ENCODE data around the gene ABT1. TPM values are rescaled to one million over a fixed set of nuclear protein-coding genes. Genes with fewer than 3 reads are reported as not detected.
A peak's percentile ranks its signal among the peaks of the same experiment; 100 is the strongest.

ABT1 gene
- total and polyA plus RNA-seq, 3 experiments from 2014 or later = 34.5 to 39.7 (median 36.1) TPM

DNA sequence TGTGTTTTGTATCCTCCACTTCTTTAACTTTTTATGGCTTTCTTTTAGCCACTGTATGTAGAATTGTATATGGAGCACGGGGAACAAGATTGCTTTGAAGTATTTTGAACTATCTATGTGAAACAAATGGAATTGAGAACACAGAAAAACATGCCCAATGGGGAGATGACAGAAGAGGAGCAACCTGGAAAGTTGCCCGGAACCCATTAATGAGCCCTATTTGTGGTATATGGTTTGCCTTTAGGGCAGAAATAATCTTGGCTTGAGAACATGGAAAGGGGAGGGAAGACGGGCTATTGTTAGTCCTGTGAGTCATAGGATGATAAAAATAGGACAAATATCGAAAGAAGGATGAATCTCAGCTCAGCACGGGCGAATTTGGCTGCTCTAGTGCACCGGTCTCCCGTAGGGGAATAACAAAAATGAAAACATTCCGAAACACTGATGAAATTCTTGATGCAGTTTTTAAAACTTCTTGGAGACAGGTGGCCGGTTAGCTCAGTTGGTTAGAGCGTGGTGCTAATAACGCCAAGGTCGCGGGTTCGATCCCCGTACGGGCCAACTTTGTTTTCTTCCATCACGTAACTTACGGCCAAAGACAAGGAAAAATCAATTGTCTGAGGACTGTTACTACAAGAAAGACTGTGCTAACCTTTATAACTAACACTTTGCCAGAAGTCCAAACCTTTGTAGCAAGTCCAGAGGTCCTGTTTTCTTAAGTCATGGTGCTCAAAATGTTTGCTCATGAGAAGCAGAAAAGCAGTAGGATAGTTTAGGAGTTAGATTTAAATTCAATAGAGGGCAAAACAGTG, 42.9 kb upstream of the ABT1 start:
- peaks cover 0 to 7% (median 0%) of the 10 kb centered on the region in 3 donors for H3K36me3 Mint-ChIP-seq
- CTCF ChIA-PET = interaction anchor here (0.7 to 4.4 kb wide), 8 partner anchors 10 to 225 kb away, joined by 3 to 40 read pairs (median 10); partner anchors contain the start of gene HMGN4

GRCh38 chr6:26554447-26554696, 42.4 kb upstream of the ABT1 start:
- Histone ChIP-seq H3K4me3 (ENCODE audit: low read length) (peak overlapping the region; percentile 89), H3K27ac (ENCODE audit: low read depth, low read length) (peak overlapping the region; percentile 64)
- peaks cover 20 to 31% (median 29%) of the 10 kb centered on the region in 3 donors for H3K4me1 Mint-ChIP-seq

More for the DNA sequence above, 42.9 kb upstream of the ABT1 start:
- Histone ChIP-seq H3K36me3 (ENCODE audit: insufficient read depth, low read length) (no peaks in the 10 kb centered on the region), H3K4me1 (ENCODE audit: insufficient read depth, low read length) (peaks cover 11% of the 10 kb centered on the region), H3K27me3 (ENCODE audit: insufficient read depth, low read length, poor library complexity, severe bottlenecking) (no peaks in the 10 kb centered on the region), H3K4me3 (ENCODE audit: low read length) (peak overlapping the region; percentile 89), H3K27ac (ENCODE audit: low read depth, low read length) (peak overlapping the region; percentile 64), H3K9me3 (ENCODE audit: low read length) (no peaks in the 10 kb centered on the region)
- H3K27me3 Mint-ChIP-seq = peaks cover 0 to 4% of the 10 kb centered on the region in 2 donors
- POLR2A ChIA-PET = interaction anchor here (0.6 to 3.1 kb wide), 13 partner anchors 12 to 698 kb away, joined by 3 to 34 read pairs (median 4); partner anchors contain the start of gene HMGN4
- H3K4me3 Mint-ChIP-seq = no peak overlapping the region
- peak; percentile 49 to 84 (median 82) for DNase-seq
- H3K9me3 Mint-ChIP-seq = no peaks in the 10 kb centered on the region
- H3K27ac Mint-ChIP-seq = no peak overlapping the region
- H3K4me1 Mint-ChIP-seq = peaks cover 20 to 31% (median 29%) of the 10 kb centered on the region in 3 donors

GRCh38 chr6:26554697-26555504, 41.9 kb upstream of the ABT1 start:
- H3K36me3 Mint-ChIP-seq = peaks cover 0 to 7% (median 0%) of the 10 kb centered on the region in 3 donors
- Histone ChIP-seq H3K27me3 (ENCODE audit: insufficient read depth, low read length, poor library complexity, severe bottlenecking) (no peaks in the 10 kb centered on the region), H3K9me3 (ENCODE audit: low read length) (no peaks in the 10 kb centered on the region), H3K4me3 (ENCODE audit: low read length) (peak overlapping the region; percentile 89), H3K4me1 (ENCODE audit: insufficient read depth, low read length) (peaks cover 11% of the 10 kb centered on the region), H3K36me3 (ENCODE audit: insufficient read depth, low read length) (no peaks in the 10 kb centered on the region), H3K27ac (ENCODE audit: low read depth, low read length) (peak overlapping the region; percentile 64)
- H3K4me1 Mint-ChIP-seq = peaks cover 20 to 28% (median 26%) of the 10 kb centered on the region in 3 donors
- H3K4me3 Mint-ChIP-seq = peak overlapping the region in 3 of 7 donors; percentile 32 to 71 (median 43)
- no peaks in the 10 kb centered on the region for H3K9me3 Mint-ChIP-seq
- ChIA-PET CTCF (interaction anchor here (0.7 to 4.4 kb wide), 9 partner anchors 15 to 226 kb away, joined by 3 to 40 read pairs (median 5); partner anchors contain the start of gene HMGN4), POLR2A (interaction anchor here (0.6 to 3.1 kb wide), 11 partner anchors 9 to 366 kb away, joined by 3 to 34 read pairs (median 3); partner anchors contain the start of gene HMGN4)
- H3K27me3 Mint-ChIP-seq = peaks cover 0 to 4% of the 10 kb centered on the region in 2 donors
- peak in 4 of 5 donors; percentile 33 to 74 (median 60) for DNase-seq
- H3K27ac Mint-ChIP-seq = peak overlapping the region in 6 of 8 donors; percentile 39 to 92 (median 77)

More at GRCh38 chr6:26554447-26554696, 42.4 kb upstream of the ABT1 start:
- ChIA-PET POLR2A (interaction anchor here (0.6 to 3.1 kb wide), 10 partner anchors 9 to 382 kb away, joined by 3 to 34 read pairs (median 4); partner anchors contain the start of gene HMGN4), CTCF (interaction anchor here (1.2 to 4.4 kb wide), 8 partner anchors 10 to 225 kb away, joined by 3 to 40 read pairs (median 10); partner anchors contain the start of gene HMGN4)
- H3K36me3 Mint-ChIP-seq = peaks cover 0 to 7% (median 0%) of the 10 kb centered on the region in 3 donors
- H3K4me3 Mint-ChIP-seq = no peak overlapping the region
- peaks cover 11% of the 10 kb centered on the region for H3K4me1 ChIP-seq (ENCODE audit: insufficient read depth, low read length)
- peak overlapping the region in 1 of 8 donors; percentile 92 for H3K27ac Mint-ChIP-seq
- no peak for DNase-seq
- H3K9me3 Mint-ChIP-seq = no peaks in the 10 kb centered on the region
- H3K27me3 ChIP-seq (ENCODE audit: insufficient read depth, low read length, poor library complexity, severe bottlenecking) = no peaks in the 10 kb centered on the region
- no peaks in the 10 kb centered on the region for H3K9me3 ChIP-seq (ENCODE audit: low read length)
- H3K27me3 Mint-ChIP-seq = peaks cover 0 to 4% of the 10 kb centered on the region in 2 donors
- H3K36me3 ChIP-seq (ENCODE audit: insufficient read depth, low read length) = no peaks in the 10 kb centered on the region

GRCh38 chr6:26555505-26556262, 41.1 kb upstream of the ABT1 start:
- ChIA-PET POLR2A (interaction anchor here (0.9 to 3.1 kb wide), 4 partner anchors 10 to 21 kb away, joined by 3 to 34 read pairs (median 12); partner anchors contain the start of gene HMGN4), CTCF (interaction anchor here (0.8 to 4.4 kb wide), 6 partner anchors 15 to 214 kb away, joined by 3 to 40 read pairs (median 4); no protein-coding TSS in a partner anchor)
- H3K27ac Mint-ChIP-seq = peak overlapping the region in 6 of 8 donors; percentile 1 to 89 (median 68)
- no peaks in the 10 kb centered on the region for H3K27me3 ChIP-seq (ENCODE audit: insufficient read depth, low read length, poor library complexity, severe bottlenecking)
- peaks cover 0 to 4% of the 10 kb centered on the region in 2 donors for H3K27me3 Mint-ChIP-seq
- peaks cover 11% of the 10 kb centered on the region for H3K4me1 ChIP-seq (ENCODE audit: insufficient read depth, low read length)
- DNase-seq = no peak
- peak overlapping the region in 4 of 7 donors; percentile 32 to 71 (median 38) for H3K4me3 Mint-ChIP-seq
- peaks cover 0 to 3% (median 0%) of the 10 kb centered on the region in 3 donors for H3K36me3 Mint-ChIP-seq
- peak overlapping the region; percentile 18 for H3K4me3 ChIP-seq (ENCODE audit: low read length)
- peak overlapping the region; percentile 21 for H3K27ac ChIP-seq (ENCODE audit: low read depth, low read length)
- H3K9me3 Mint-ChIP-seq = no peaks in the 10 kb centered on the region
- no peaks in the 10 kb centered on the region for H3K9me3 ChIP-seq (ENCODE audit: low read length)
- H3K4me1 Mint-ChIP-seq = peaks cover 13 to 20% (median 19%) of the 10 kb centered on the region in 3 donors
- no peaks in the 10 kb centered on the region for H3K36me3 ChIP-seq (ENCODE audit: insufficient read depth, low read length)

DNA sequence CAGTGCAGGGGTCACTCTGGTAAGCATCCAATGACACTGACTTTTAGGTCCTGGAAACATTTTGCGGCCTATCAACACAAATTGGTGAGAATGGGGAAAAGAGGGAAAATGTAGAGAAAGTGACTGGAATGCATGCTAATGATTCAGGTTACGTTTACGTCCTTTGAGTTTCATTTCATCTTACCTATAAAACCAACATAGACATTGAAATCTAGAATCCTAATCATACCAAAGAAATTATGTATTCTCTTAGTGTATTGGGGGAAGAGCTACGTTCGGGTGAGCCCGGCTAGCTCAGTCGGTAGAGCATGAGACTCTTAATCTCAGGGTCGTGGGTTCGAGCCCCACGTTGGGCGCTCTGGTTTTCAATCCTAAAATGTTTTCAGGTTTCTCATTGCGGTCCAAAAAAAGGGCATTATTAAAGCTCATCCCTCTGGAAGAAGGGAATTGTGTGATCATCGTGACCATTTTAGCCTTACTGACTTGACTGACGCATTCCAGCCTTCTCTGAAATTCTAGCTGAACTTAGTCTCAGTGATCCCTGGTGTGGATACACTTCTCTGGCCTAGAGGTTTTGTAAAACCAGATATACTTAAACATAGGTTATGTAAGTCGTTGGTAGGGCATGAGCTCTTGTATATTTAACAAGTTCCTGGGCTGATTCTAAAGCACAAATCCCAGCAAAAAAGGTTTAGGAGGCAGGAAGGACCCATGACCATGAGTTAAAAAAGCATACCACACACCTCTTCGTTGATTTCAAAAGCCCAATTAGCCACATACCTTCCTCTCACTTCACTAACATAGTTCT, 40.3 kb upstream of the ABT1 start:
- H3K27ac Mint-ChIP-seq = peak overlapping the region in 6 of 8 donors; percentile 17 to 46 (median 37)
- Histone ChIP-seq H3K36me3 (ENCODE audit: insufficient read depth, low read length) (no peaks in the 10 kb centered on the region), H3K27ac (ENCODE audit: low read depth, low read length) (no peak overlapping the region), H3K27me3 (ENCODE audit: insufficient read depth, low read length, poor library complexity, severe bottlenecking) (no peaks in the 10 kb centered on the region), H3K4me3 (ENCODE audit: low read length) (no peak overlapping the region), H3K9me3 (ENCODE audit: low read length) (no peaks in the 10 kb centered on the region), H3K4me1 (ENCODE audit: insufficient read depth, low read length) (peaks cover 11% of the 10 kb centered on the region)
- peaks cover 0 to 4% of the 10 kb centered on the region in 2 donors for H3K27me3 Mint-ChIP-seq
- H3K36me3 Mint-ChIP-seq = peaks cover 0 to 3% (median 0%) of the 10 kb centered on the region in 3 donors
- CTCF ChIA-PET = interaction anchor here (0.9 to 4.4 kb wide), 3 partner anchors 14 to 234 kb away, joined by 3 to 40 read pairs (median 15); no protein-coding TSS in a partner anchor
- peak overlapping the region in 3 of 7 donors; percentile 33 to 63 (median 40) for H3K4me3 Mint-ChIP-seq
- no peaks in the 10 kb centered on the region for H3K9me3 Mint-ChIP-seq
- peak in 3 of 5 donors; percentile 38 to 57 (median 41) for DNase-seq
- peaks cover 11 to 17% (median 15%) of the 10 kb centered on the region in 3 donors for H3K4me1 Mint-ChIP-seq
- POLR2A ChIA-PET = interaction anchor here (0.9 to 1.0 kb wide), 2 partner anchors 12 to 23 kb away, joined by 4 read pairs; no protein-coding TSS in a partner anchor

GRCh38 chr6:26561533-26562466, 35.0 kb upstream of the ABT1 start:
- H3K9me3 ChIP-seq (ENCODE audit: low read length) = no peaks in the 10 kb centered on the region
- H3K27ac ChIP-seq (ENCODE audit: low read depth, low read length) = no peak overlapping the region
- Mint-ChIP-seq H3K4me1 (peaks cover 0 to 1% (median 1%) of the 10 kb centered on the region in 3 donors), H3K36me3 (no peaks in the 10 kb centered on the region), H3K27me3 (peaks cover 0 to 1% of the 10 kb centered on the region in 2 donors), H3K27ac (peak overlapping the region in 1 of 8 donors; percentile 69), H3K9me3 (no peaks in the 10 kb centered on the region), H3K4me3 (no peak overlapping the region)
- H3K36me3 ChIP-seq (ENCODE audit: insufficient read depth, low read length) = no peaks in the 10 kb centered on the region
- no peak overlapping the region for H3K4me3 ChIP-seq (ENCODE audit: low read length)
- ChIA-PET POLR2A (interaction anchor here (0.7 kb wide), 1 partner anchor 123 kb away, joined by 3 read pairs; no protein-coding TSS in a partner anchor), CTCF (interaction anchor here (0.9 to 1.1 kb wide), 3 partner anchors 10 to 290 kb away, joined by 3 to 4 read pairs (median 4); a partner anchor contains a TSS)
- no peaks in the 10 kb centered on the region for H3K4me1 ChIP-seq (ENCODE audit: insufficient read depth, low read length)
- no peaks in the 10 kb centered on the region for H3K27me3 ChIP-seq (ENCODE audit: insufficient read depth, low read length, poor library complexity, severe bottlenecking)
- no peak for DNase-seq

All from CD8-positive, alpha-beta memory T cell (primary cell).